ENCODE data around the gene ABL1.

Gene ABL1

GRCh38 chr9:130852801-130853200, 17.7 kb downstream of the ABL1 start:
- ATAC-seq = no peak
- TF ChIP-seq ZNF565 (CRISPR knock-in tag; conservative IDR thresholded peaks at IDR 0.05; ENCODE audit: low read depth) (no peak), ESRRG (CRISPR knock-in tag; IDR thresholded peaks at IDR 0.05) (no peak), ZNF8 (CRISPR knock-in tag; IDR thresholded peaks at IDR 0.05) (no peak), TOX (CRISPR knock-in tag; IDR thresholded peaks at IDR 0.05; ENCODE audit: borderline replicate concordance) (no peak), CREB5 (CRISPR knock-in tag; IDR thresholded peaks at IDR 0.05; ENCODE audit: low read depth) (no peak), ARNTL (CRISPR knock-in tag; IDR thresholded peaks at IDR 0.05; ENCODE audit: borderline replicate concordance, low read depth) (no peak), ISL1 (CRISPR knock-in tag; IDR thresholded peaks at IDR 0.05) (no peak), SNAI2 (CRISPR knock-in tag; IDR thresholded peaks at IDR 0.05) (no peak), RARB (CRISPR knock-in tag; IDR thresholded peaks at IDR 0.05) (no peak), CSRNP3 (CRISPR knock-in tag; IDR thresholded peaks at IDR 0.05) (no peak), OSR1 (CRISPR knock-in tag; IDR thresholded peaks at IDR 0.05) (no peak), GLIS3 (CRISPR knock-in tag; IDR thresholded peaks at IDR 0.05) (no peak), POU6F1 (CRISPR knock-in tag; IDR thresholded peaks at IDR 0.05; ENCODE audit: borderline replicate concordance, low read depth) (no peak), ZC3H10 (CRISPR knock-in tag; IDR thresholded peaks at IDR 0.05) (no peak)
- TF ChIP-seq, protein P1, sequence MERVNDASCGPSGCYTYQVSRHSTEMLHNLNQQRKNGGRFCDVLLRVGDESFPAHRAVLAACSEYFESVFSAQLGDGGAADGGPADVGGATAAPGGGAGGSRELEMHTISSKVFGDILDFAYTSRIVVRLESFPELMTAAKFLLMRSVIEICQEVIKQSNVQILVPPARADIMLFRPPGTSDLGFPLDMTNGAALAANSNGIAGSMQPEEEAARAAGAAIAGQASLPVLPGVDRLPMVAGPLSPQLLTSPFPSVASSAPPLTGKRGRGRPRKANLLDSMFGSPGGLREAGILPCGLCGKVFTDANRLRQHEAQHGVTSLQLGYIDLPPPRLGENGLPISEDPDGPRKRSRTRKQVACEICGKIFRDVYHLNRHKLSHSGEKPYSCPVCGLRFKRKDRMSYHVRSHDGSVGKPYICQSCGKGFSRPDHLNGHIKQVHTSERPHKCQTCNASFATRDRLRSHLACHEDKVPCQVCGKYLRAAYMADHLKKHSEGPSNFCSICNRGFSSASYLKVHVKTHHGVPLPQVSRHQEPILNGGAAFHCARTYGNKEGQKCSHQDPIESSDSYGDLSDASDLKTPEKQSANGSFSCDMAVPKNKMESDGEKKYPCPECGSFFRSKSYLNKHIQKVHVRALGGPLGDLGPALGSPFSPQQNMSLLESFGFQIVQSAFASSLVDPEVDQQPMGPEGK (CRISPR knock-in tag; IDR thresholded peaks at IDR 0.05; ENCODE audit: borderline replicate concordance) = no peak

DNA sequence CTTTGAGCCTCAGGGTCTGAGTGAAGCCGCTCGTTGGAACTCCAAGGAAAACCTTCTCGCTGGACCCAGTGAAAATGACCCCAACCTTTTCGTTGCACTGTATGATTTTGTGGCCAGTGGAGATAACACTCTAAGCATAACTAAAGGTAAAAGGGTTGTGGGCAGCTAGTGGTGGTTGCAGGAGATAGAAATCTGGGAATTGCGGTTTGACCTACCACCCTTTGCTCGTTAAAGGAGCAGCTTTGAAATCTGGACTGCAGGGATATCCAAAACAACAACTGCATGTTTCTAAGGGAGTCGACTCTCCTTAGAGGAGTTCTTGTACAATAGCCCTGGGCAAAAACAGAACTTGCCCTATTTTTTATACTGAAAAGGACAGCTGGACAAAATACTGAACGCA, 19.0 kb downstream of the ABL1 start:
- TF ChIP-seq ZNF8 (CRISPR knock-in tag; IDR thresholded peaks at IDR 0.05) = no peak
- TF ChIP-seq PPARA (CRISPR knock-in tag; IDR thresholded peaks at IDR 0.05; ENCODE audit: borderline replicate concordance) = 0 out of 2 replicates have a peak, but pooled peaks have one; percentile 14
- no peak for ATAC-seq

DNA sequence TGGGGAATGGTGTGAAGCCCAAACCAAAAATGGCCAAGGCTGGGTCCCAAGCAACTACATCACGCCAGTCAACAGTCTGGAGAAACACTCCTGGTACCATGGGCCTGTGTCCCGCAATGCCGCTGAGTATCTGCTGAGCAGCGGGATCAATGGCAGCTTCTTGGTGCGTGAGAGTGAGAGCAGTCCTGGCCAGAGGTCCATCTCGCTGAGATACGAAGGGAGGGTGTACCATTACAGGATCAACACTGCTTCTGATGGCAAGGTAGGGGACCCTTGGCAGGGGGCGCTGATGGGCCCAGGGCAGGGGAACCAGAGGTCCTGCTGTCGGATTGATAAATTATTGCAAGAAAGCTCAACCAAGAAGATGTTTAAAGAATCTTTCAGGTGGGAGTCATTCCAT, 19.8 kb downstream of the ABL1 start:
- ATAC-seq = no peak
- TF ChIP-seq ZC3H10 (CRISPR knock-in tag; IDR thresholded peaks at IDR 0.05) (no peak), ARNTL (CRISPR knock-in tag; IDR thresholded peaks at IDR 0.05; ENCODE audit: borderline replicate concordance, low read depth) (no peak)

- ATAC-seq = no peak
- TF ChIP-seq, protein P1 (CRISPR knock-in tag; IDR thresholded peaks at IDR 0.05; ENCODE audit: borderline replicate concordance) = no peak
- TF ChIP-seq ZFP30 (CRISPR knock-in tag; IDR thresholded peaks at IDR 0.05) (no peak), CSRNP3 (CRISPR knock-in tag; IDR thresholded peaks at IDR 0.05) (no peak), BACH2 (CRISPR knock-in tag; IDR thresholded peaks at IDR 0.05; ENCODE audit: borderline replicate concordance) (no peak), PPARA (CRISPR knock-in tag; IDR thresholded peaks at IDR 0.05; ENCODE audit: borderline replicate concordance) (no peak), POU6F1 (CRISPR knock-in tag; IDR thresholded peaks at IDR 0.05; ENCODE audit: borderline replicate concordance, low read depth) (no peak), CSDC2 (CRISPR knock-in tag; IDR thresholded peaks at IDR 0.05) (no peak), CREB5 (CRISPR knock-in tag; IDR thresholded peaks at IDR 0.05; ENCODE audit: low read depth) (no peak), ZNF565 (CRISPR knock-in tag; conservative IDR thresholded peaks at IDR 0.05; ENCODE audit: low read depth) (no peak), TOX (CRISPR knock-in tag; IDR thresholded peaks at IDR 0.05; ENCODE audit: borderline replicate concordance) (no peak), ZFP3 (CRISPR knock-in tag; IDR thresholded peaks at IDR 0.05) (no peak)
These were observed 21.4 kb downstream of the ABL1 start for GRCh38 chr9:130856474-130856873.
